Measurements from ENCODE around the gene QPRT.
"Not testable (repeated sequence)": the region's sequence is repeated elsewhere in the genome, so short reads cannot be mapped to it uniquely, and the experiment has no call there.

QPRT gene

DNA sequence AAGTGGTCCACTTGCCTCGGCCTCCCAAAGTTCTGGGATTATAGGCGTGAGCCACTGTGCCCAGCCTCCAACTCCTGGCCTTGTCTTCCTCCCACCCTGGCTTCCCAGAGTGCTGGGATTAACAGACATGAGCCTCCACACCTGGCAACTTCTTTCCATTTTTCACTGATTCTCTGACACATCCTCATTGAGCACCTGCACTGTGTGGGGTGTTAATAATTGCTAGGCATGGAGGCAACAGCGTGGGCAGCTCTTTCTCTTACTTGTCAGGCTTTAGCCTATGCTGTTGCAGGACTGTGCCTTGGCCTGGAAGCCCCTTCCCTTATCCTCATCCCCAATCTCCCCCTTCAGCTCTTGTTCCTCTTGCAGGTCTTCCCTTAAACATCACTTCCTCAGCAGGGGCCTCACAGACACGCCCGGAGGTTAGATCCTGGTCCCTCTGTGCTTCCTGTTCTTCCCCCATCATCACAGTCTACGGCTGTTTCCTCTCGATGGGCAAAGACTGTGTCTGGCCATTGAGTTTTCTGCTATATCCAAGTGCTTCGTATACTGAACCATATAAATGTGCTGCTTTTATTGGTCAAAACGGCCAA, 7.9 kb downstream of the QPRT start:
- no peak for TF ChIP-seq FOXA1 (IDR thresholded peaks at IDR 0.05)
- ChIA-PET CTCF (no interaction called here), POLR2A (no interaction called here)
- no peak for DNase-seq (ENCODE audit: extremely low spot score)

DNA sequence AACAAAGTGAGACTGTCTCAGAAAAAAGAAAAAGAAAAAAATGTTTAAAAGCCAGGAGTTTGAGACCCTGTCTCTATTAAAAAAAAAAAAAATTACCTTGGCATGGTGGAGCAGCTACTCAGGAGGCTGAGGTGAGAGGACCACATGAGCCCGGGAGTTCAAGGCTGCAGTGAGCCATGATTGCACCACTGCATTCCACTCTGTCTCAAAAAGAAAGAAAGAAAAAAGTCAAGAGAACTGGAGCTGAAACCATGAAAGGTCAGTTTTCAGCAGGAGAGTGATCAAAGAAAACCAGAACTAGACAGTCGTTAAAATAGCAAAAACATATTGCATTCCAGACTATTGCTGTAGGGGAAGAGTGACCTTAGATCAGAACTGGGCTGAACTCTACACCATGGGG, 8.8 kb downstream of the QPRT start:
- no peak for DNase-seq (ENCODE audit: extremely low spot score)
- no peak for TF ChIP-seq LEF1 (IDR thresholded peaks at IDR 0.05; ENCODE audit: borderline replicate concordance)
- TF ChIP-seq SP1 (IDR thresholded peaks at IDR 0.05), result no peak
- no peak for TF ChIP-seq ZNF384 (IDR thresholded peaks at IDR 0.05)
- TF ChIP-seq, protein P1, sequence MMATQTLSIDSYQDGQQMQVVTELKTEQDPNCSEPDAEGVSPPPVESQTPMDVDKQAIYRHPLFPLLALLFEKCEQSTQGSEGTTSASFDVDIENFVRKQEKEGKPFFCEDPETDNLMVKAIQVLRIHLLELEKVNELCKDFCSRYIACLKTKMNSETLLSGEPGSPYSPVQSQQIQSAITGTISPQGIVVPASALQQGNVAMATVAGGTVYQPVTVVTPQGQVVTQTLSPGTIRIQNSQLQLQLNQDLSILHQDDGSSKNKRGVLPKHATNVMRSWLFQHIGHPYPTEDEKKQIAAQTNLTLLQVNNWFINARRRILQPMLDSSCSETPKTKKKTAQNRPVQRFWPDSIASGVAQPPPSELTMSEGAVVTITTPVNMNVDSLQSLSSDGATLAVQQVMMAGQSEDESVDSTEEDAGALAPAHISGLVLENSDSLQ (IDR thresholded peaks at IDR 0.05), result no peak
- no peak for TF ChIP-seq FOXA1 (IDR thresholded peaks at IDR 0.05)
- TF ChIP-seq L3MBTL2 (conservative IDR thresholded peaks at IDR 0.05), result no peak
- TF ChIP-seq ARNT (IDR thresholded peaks at IDR 0.05), result no peak
- TF ChIP-seq BHLHE40 (IDR thresholded peaks at IDR 0.05; ENCODE audit: borderline replicate concordance), result no peak
- no peak for TF ChIP-seq SUZ12 (IDR thresholded peaks at IDR 0.05)
- no peak for TF ChIP-seq NFRKB (IDR thresholded peaks at IDR 0.05)
- TF ChIP-seq TARDBP (IDR thresholded peaks at IDR 0.05), result no peak
- TF ChIP-seq ELF4 (IDR thresholded peaks at IDR 0.05), result no peak
- TF ChIP-seq HDGF (IDR thresholded peaks at IDR 0.05; ENCODE audit: borderline replicate concordance), result no peak
- TF ChIP-seq FOXK2 (IDR thresholded peaks at IDR 0.05), result no peak
- ChIA-PET CTCF (interaction anchor here (0.6 kb wide), 1 partner anchor 33 kb away, joined by 3 read pairs; no protein-coding TSS in a partner anchor), POLR2A (interaction anchor here (1.2 kb wide), 1 partner anchor 9 kb away, joined by 4 read pairs; the partner anchor contains the start of gene QPRT)

DNA sequence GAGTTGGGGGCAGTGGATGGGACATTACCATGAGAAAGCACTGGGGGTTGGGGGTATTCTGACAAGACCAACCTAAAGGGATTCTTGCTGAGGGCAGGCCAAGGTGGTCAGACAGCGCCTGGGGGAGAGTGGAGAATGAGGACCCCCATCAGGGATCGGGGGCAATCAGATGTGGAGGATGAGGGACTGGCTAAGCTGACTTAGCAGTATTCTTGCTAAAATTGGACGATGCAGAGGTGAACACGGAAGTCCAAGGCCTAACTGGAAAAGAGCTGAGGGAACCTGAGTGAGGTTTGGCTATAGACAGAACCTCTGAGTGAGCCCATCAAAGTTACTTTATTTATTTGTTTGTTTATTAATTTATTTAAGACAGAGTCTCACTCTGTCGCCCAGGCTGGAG, 9.2 kb downstream of the QPRT start:
- POLR2A ChIA-PET, result interaction anchor here (1.2 kb wide), 1 partner anchor 9 kb away, joined by 4 read pairs; the partner anchor contains the start of gene QPRT
- TF ChIP-seq LEF1 (IDR thresholded peaks at IDR 0.05; ENCODE audit: borderline replicate concordance), result no peak
- no peak for DNase-seq (ENCODE audit: extremely low spot score)

DNA sequence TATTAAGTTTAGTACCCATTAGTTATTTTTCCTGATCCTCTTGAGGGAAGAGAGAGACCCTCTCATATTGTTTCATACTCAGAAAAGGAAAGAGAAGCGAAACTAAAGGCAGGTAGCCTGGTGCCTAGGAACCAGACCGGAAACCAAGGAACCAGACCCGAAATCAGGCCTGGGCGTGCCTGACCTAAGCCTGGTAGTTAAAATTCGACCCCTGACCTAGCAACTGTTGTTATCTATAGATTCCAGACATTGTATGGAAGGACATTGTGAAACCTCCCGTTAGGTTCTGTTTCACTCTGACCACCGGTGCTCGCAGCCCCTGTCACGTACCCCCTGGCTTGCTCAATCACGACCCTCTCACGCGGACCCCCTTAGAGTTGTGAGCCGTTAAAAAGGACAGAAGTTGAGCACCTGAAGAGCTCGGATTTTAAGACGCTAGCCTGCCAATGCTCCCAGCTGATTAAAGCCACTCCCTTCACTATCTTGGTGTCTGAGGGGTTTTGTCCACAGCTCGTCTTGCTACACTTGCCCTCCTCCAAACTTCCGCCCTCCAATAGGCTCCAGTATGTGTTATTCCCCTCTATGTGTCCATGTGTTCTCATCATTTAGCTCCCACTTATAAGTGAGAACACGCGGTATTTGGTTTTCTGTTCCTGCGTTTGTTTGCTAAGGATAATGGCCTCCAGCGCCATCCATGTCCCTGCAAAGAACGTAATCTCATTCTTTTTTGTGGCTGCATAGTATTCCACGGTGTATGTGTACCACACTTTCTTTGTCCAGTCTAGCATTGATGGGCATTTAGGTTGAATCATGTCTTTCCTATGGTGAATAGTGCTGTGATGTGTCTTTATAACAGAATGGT, 10.7 kb downstream of the QPRT start:
- not testable (repeated sequence) for DNase-seq (ENCODE audit: extremely low spot score)
- ChIA-PET CTCF (interaction anchor here (0.6 kb wide), 1 partner anchor 31 kb away, joined by 3 read pairs; no protein-coding TSS in a partner anchor), POLR2A (interaction anchor here (0.9 kb wide), 1 partner anchor 10 kb away, joined by 3 read pairs; the partner anchor contains the start of gene QPRT)

More for the DNA sequence above, 9.2 kb downstream of the QPRT start:
- CTCF ChIA-PET, result interaction anchor here (0.6 kb wide), 1 partner anchor 32 kb away, joined by 3 read pairs; no protein-coding TSS in a partner anchor

DNA sequence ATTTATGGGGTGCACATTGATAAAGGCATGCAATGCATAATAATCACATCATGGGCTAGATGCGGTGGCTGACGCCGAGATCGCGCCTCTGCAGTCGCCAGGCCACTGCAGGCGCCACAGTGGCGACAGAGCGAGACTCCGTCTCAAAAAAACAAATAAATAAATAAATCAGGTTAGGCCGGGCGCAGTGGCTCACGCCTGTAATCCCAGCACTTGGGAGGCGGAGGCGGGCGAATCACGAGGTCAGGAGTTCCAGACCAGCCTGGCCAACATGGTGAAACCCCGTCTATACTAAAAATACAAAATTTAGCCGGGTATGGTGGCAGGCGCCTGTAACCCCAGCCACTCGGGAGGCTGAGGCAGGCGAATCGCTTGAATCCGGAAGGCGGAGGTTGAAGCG, 13.6 kb downstream of the QPRT start:
- CTCF ChIA-PET; DNase-seq (ENCODE audit: extremely low spot score); POLR2A ChIA-PET: not testable (repeated sequence)

DNA sequence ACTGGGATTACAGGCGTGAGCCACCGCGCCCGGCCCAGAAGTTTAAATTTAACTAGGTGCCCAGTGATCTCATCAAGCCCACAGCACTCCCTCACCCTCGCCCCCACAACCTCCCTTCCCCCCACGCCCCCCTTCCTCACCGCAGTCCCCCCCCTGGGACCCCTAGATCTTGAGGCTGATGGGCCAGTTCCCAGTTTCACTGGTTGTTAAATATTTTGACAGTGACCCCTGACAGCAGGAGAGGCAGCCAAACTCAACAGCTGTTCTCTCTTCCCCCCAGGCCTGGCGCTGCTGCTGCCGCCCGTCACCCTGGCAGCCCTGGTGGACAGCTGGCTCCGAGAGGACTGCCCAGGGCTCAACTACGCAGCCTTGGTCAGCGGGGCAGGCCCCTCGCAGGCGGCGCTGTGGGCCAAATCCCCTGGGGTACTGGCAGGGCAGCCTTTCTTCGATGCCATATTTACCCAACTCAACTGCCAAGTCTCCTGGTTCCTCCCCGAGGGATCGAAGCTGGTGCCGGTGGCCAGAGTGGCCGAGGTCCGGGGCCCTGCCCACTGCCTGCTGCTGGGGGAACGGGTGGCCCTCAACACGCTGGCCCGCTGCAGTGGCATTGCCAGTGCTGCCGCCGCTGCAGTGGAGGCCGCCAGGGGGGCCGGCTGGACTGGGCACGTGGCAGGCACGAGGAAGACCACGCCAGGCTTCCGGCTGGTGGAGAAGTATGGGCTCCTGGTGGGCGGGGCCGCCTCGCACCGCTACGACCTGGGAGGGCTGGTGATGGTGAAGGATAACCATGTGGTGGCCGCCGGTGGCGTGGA, 15.6 kb downstream of the QPRT start:
- no peak for DNase-seq (ENCODE audit: extremely low spot score)
- ChIA-PET POLR2A (no interaction called here), CTCF (no interaction called here)

DNA sequence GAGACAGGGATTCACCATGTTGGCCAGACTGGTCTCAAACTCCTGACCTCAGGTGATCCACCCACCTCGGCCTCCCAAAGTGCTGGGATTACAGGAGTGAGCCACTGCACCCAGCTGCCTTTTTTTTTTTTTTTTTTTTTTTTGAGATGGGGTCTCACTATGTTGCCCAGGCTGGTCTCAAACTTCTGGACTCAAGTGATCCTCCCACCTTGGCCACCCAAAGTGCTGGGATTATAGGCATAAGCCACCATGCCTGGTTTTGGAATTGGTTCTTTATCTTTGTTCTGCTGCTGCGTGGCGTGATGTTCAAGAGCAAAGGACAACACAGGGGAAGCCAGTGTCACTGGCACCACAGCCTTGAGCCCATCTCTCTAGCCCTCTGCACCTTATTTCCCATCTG, 16.7 kb downstream of the QPRT start:
- TF ChIP-seq ZNF384 (IDR thresholded peaks at IDR 0.05), result 0 out of 2 replicates have a peak, but pooled peaks have one; percentile 17
- DNase-seq (ENCODE audit: extremely low spot score); POLR2A ChIA-PET: not testable (repeated sequence)
- CTCF ChIA-PET, result interaction anchor here (0.7 kb wide), 1 partner anchor 362 kb away, joined by 10 read pairs; no protein-coding TSS in a partner anchor

More for the DNA sequence above, 15.6 kb downstream of the QPRT start:
- no peak for TF ChIP-seq L3MBTL2 (conservative IDR thresholded peaks at IDR 0.05)
- TF ChIP-seq ELF4 (IDR thresholded peaks at IDR 0.05), result no peak
- no peak for TF ChIP-seq LEF1 (IDR thresholded peaks at IDR 0.05; ENCODE audit: borderline replicate concordance)
- TF ChIP-seq NFRKB (IDR thresholded peaks at IDR 0.05), result no peak
- no peak for TF ChIP-seq FOXM1 (IDR thresholded peaks at IDR 0.05; ENCODE audit: borderline replicate concordance)
- TF ChIP-seq, protein P1 (IDR thresholded peaks at IDR 0.05), result no peak
- TF ChIP-seq FOXK2 (IDR thresholded peaks at IDR 0.05), result no peak
- no peak for TF ChIP-seq FOXA1 (IDR thresholded peaks at IDR 0.05)
- no peak for TF ChIP-seq SUZ12 (IDR thresholded peaks at IDR 0.05)
- no peak for TF ChIP-seq SP1 (IDR thresholded peaks at IDR 0.05)
- no peak for TF ChIP-seq HDGF (IDR thresholded peaks at IDR 0.05; ENCODE audit: borderline replicate concordance)
